Calu3 (cell line): Measurements from ENCODE around the gene MTA1. TPM values are rescaled to one million over a fixed set of nuclear protein-coding genes. Genes with fewer than 3 reads are reported as not detected.

Experiments used
- BruUV-seq: library from RNA; stranded (reverse); fragments of 400-500 nt; replicated peaks from 2 replicates; lab custom pipeline; 2021; lab: Mats Ljungman, UMichigan
- CTCF ChIA-PET: fragments of 300-600 bp; sonication (Branson Sonifier 250); formaldehyde crosslinking; loops from one replicate; lab custom pipeline; 2022; ENCODE audit warnings: antibody characterized with exemption; lab: Charles Lee
- DNase-seq: peaks from one replicate; pipeline ENCODE4 v3.0.0; 2022
- H3K27ac Mint-ChIP-seq: one replicate; pipeline ENCODE4 v1.8.0; 2022; ENCODE audit warnings: mixed read lengths; ENCODE audit not compliant: unreplicated experiment
- H3K27me3 Mint-ChIP-seq: one replicate; pipeline ENCODE4 v1.8.0; 2022; ENCODE audit warnings: mixed read lengths; ENCODE audit not compliant: unreplicated experiment
- H3K36me3 Mint-ChIP-seq: one replicate; pipeline ENCODE4 v1.8.0; 2022; ENCODE audit warnings: mild to moderate bottlenecking, moderate library complexity, mixed read lengths; ENCODE audit not compliant: insufficient read depth, unreplicated experiment
- H3K4me1 Mint-ChIP-seq: one replicate; pipeline ENCODE4 v1.8.0; 2022; ENCODE audit warnings: mild to moderate bottlenecking, low read depth, mixed read lengths; ENCODE audit not compliant: unreplicated experiment
- H3K4me3 Mint-ChIP-seq: one replicate; pipeline ENCODE4 v1.8.0; 2022; ENCODE audit warnings: mild to moderate bottlenecking, low read depth, moderate library complexity, mixed read lengths; ENCODE audit not compliant: unreplicated experiment
- H3K9me3 Mint-ChIP-seq: one replicate; pipeline ENCODE4 v1.8.0; 2022; ENCODE audit warnings: low read depth, mixed read lengths; ENCODE audit not compliant: unreplicated experiment
- intact Hi-C: fragments of 100-400 bp; cut with micrococcal nuclease; formaldehyde crosslinking; loops from one replicate; pipeline ENCODE4 v1.10.0; 2022; ENCODE audit not compliant: unreplicated experiment
- total RNA-seq: library from RNA; stranded (reverse); gene quantifications from 2 replicates; pipeline ENCODE4 v1.2.3, GENCODE V29; 2022
- TF ChIP-seq, protein P1 (sequence below): fragments of 200-600 bp; IDR thresholded peaks from one replicate; pipeline ENCODE4 v1.8.0; 2022; ENCODE audit warnings: antibody characterized with exemption; ENCODE audit not compliant: unreplicated experiment

Gene MTA1
- total RNA-seq, 1 experiment from 2014 or later = 168 TPM

DNA sequence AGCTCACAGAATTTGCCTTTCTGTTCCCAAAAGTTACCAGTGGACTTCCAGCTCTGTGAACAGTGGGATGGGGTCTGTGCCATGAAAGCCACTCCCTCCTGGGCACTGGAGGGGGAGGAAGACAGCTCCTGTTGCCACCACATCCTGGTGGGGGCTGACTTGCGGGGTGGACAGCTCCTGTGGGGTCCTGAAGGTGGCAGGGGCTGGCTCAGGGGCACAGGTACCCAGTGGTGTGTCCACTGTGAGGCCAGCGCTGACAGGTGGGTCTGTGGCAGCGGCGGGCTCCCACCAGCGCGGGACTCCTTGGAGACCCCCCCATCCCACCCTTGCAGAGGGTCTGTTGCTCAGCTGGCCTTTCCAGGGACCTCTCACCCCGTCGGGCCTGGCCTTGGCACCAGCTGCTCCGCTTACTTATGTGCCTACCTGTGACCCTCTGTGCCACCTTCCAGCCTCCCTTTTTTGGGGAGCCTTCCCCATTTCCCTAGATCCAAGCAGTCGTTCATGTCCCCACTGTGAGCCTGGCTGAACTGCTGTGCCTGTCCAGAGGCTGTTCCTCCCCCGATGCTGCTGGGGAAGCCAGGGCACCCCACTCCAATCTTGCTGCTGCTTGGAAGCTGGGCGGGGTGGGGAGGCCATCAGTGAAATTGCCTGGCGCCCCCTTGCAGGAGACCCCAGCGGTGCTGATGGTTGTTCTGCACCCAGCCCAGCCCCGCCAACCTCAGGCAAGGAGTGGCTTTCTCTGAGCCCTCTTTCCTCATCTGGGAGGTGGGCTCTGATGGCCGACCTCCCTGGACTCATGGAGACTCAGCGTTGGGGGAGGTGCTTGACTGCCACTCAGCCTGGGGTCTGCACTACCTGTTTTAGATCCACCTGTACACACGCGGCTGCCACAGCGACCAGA, 73.6 kb downstream of the MTA1 start:
- TF ChIP-seq, protein P1, sequence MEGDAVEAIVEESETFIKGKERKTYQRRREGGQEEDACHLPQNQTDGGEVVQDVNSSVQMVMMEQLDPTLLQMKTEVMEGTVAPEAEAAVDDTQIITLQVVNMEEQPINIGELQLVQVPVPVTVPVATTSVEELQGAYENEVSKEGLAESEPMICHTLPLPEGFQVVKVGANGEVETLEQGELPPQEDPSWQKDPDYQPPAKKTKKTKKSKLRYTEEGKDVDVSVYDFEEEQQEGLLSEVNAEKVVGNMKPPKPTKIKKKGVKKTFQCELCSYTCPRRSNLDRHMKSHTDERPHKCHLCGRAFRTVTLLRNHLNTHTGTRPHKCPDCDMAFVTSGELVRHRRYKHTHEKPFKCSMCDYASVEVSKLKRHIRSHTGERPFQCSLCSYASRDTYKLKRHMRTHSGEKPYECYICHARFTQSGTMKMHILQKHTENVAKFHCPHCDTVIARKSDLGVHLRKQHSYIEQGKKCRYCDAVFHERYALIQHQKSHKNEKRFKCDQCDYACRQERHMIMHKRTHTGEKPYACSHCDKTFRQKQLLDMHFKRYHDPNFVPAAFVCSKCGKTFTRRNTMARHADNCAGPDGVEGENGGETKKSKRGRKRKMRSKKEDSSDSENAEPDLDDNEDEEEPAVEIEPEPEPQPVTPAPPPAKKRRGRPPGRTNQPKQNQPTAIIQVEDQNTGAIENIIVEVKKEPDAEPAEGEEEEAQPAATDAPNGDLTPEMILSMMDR = no peak
- intact Hi-C loops = no loop called here
- no peaks in the 10 kb centered on the region for H3K9me3 Mint-ChIP-seq
- peaks cover 41% of the 10 kb centered on the region for H3K36me3 Mint-ChIP-seq
- no peak overlapping the region for H3K4me3 Mint-ChIP-seq
- no peak for DNase-seq
- no peak overlapping the region for H3K27ac Mint-ChIP-seq
- CTCF ChIA-PET = no interaction called here
- no TSS peak for BruUV-seq
- peaks cover 9% of the 10 kb centered on the region for H3K4me1 Mint-ChIP-seq
- H3K27me3 Mint-ChIP-seq = no peaks in the 10 kb centered on the region

DNA sequence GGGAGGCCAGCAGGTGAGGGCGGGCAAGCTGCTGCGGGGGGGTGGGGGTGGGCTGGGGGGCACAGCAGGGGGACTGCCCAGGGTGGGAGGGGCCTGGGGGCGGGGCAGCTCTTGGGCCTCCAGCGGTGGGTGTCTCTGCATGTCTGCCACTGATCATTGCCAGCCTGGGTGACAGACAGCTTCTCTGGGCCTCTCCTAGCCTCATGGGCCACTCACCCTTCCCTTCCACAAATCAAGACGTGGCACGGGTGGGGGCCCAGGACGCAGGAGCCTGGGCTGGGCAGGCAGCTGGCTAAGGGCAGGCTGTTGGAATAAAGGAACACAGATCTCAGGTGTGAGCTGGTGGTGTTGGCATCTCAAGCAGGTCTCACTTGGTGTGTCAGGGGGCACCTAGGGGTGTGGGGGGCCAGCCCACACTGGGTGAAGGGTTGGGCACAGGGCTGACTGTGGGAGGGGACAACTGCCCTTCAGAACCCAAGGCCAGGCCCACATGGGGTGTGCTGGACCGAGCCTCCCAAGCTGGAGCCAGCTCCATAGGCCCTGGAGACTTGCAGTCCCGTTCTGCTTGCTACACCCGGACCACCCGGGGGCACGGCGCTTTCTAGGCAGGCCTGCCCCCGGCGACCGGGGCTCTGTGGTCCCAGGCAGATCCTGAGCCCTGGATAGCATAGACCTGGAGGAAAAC, 74.4 kb downstream of the MTA1 start:
- Mint-ChIP-seq H3K36me3 (peaks cover 49% of the 10 kb centered on the region), H3K27me3 (no peaks in the 10 kb centered on the region), H3K4me3 (no peak overlapping the region), H3K9me3 (no peaks in the 10 kb centered on the region), H3K27ac (no peak overlapping the region), H3K4me1 (peaks cover 9% of the 10 kb centered on the region)
- TF ChIP-seq, protein P1 = no peak
- BruUV-seq = no TSS peak
- intact Hi-C loops = no loop called here
- DNase-seq = no peak
- CTCF ChIA-PET = no interaction called here

DNA sequence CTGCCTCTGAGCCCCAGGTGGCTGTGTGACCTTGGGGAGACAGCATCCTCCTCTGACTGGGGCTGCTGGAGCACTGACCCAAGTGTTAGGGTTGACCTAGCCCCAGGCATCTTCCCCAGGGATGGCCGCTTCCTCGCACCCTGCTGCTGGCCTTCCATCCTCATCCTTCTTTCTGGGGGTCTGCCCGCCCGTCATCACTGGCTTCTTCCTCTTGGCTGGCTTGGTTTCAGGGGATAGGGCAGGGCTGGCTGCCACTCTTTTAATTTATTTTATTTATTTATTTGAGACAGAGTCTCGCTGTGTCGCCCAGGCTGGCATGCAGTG, 74.9 kb downstream of the MTA1 start:
- DNase-seq = no peak
- H3K4me3 Mint-ChIP-seq = no peak overlapping the region
- intact Hi-C loops = no loop called here
- CTCF ChIA-PET = no interaction called here
- peaks cover 9% of the 10 kb centered on the region for H3K4me1 Mint-ChIP-seq
- peaks cover 47% of the 10 kb centered on the region for H3K36me3 Mint-ChIP-seq
- TF ChIP-seq, protein P1 = no peak
- H3K27ac Mint-ChIP-seq = no peak overlapping the region
- no peaks in the 10 kb centered on the region for H3K9me3 Mint-ChIP-seq
- no peaks in the 10 kb centered on the region for H3K27me3 Mint-ChIP-seq
- BruUV-seq = no TSS peak

DNA sequence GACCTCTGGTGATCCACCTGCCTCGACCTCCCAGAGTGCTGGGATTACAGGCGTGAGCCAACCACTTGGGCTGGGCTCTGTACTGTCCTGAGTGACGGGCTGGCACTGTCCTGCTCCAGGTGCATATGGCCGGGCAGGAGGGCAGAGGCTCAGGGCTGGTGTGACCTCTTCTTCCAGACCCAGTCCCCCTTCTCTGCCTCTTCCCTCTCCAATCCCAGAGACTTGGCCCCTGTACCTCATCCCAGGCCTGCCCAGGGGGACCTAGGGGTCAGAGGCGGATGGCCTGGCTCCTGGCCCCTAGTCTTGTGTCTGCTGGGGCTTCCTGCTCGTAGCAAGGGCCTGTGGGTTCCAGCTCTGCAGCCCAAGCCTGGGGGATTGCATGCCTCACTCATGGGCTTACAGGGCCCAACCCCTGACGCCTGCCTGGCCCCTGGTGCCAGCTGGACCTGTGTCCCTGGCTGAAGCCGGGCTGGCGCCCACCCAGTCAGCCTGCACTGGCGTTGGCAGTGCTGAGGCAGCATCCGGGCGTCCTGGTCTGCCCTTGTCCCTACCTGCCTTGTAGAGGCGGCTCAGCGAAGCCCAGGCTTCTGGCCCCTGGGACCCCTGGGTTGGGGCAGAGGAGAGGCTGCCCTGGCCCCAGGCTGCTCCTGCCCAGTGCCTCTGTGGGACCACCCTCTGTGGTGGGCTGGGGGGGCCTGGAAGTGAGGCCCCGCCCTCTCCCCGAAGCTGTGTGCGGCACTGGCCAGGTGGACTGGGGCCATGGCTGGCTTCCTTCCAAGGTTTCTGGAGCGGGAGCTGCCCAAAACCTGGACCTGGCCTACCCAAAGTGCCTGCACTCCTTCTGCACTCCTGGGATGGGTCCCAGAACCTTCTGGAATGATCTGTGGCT, 75.7 kb downstream of the MTA1 start:
- CTCF ChIA-PET = no interaction called here
- Mint-ChIP-seq H3K27me3 (no peaks in the 10 kb centered on the region), H3K4me3 (no peak overlapping the region), H3K4me1 (peaks cover 9% of the 10 kb centered on the region), H3K36me3 (peaks cover 50% of the 10 kb centered on the region), H3K9me3 (no peaks in the 10 kb centered on the region), H3K27ac (no peak overlapping the region)
- TF ChIP-seq, protein P1 = no peak
- intact Hi-C loops = no loop called here
- no TSS peak for BruUV-seq
- no peak for DNase-seq
